NCI-H82 treated with DMSO at 0.1 percent for 48 hours (cell line): ENCODE measurements around the gene WBP1L.
"Not testable (repeated sequence)": the region's sequence is repeated elsewhere in the genome, so short reads cannot be mapped to it uniquely, and the experiment has no call there.

ENCODE experiments used
- DNase-seq: peaks from one replicate; lab custom pipeline; 2025; ENCODE audit not compliant: unreplicated experiment; lab: John Stamatoyannopoulos, UW

The WBP1L gene

DNA sequence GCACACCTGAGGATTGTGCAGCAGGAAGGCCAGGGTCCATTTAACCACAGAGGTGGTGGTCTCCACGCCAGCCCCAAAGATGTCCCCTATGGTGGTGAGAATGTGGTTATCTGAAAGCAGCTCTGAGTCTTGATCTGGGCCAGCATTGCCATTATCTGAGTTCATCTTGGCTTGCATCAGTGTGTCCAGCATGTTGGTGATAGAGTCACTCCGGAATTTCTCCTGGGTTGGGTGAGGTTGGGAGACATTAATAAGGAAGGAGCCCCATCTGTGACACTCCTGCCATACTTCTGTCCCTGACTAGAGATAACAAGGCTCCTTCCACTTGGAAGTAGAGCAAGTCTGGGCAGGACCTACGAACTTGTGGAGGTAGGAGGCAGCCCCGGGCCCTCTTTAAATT lies 89.2 kb downstream of the WBP1L start:
- no peak for DNase-seq

DNA sequence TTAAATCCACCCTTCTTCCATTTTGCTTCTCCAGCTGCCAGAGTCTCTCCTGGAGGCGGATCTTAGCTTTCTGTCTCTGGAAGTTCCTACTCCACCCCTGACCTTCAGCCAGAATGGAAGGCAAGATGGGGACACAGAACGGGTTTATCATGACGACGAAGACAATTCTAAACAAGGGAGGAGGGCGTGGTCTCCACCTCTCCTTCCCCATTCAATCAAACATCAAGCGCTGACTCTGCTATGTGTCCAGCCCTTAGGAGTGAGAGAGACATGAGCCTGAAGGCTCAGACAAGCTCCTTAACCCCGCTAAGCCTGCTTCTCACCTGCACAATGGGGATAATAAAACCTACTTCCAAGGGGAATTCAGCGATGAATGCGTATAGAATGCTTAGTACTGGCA lies 90.4 kb downstream of the WBP1L start:
- no peak for DNase-seq

DNA sequence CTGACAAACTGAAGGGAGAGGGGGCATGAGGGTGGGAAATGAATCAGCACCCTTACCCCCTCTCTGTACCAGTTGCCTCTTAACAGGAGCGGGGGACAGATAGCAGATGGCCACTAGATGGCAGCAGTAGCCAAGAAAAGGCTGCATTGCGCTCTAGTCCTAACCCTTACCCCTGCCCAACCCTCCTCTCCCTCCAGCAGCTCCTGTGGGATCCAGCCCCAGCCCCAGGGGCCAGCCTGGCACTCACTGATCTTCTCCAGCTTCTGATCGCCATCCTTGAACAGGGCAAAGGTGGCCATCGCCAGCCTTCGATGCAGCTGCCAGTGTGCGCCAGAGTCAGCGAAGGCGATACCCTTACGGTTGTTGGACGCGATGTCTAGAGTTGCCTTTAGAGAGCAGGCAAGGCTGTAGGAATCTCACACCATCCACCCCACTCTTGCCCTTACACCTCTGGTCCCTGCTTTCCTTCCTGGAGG lies 91.3 kb downstream of the WBP1L start:
- peak; percentile 42 for DNase-seq

DNA sequence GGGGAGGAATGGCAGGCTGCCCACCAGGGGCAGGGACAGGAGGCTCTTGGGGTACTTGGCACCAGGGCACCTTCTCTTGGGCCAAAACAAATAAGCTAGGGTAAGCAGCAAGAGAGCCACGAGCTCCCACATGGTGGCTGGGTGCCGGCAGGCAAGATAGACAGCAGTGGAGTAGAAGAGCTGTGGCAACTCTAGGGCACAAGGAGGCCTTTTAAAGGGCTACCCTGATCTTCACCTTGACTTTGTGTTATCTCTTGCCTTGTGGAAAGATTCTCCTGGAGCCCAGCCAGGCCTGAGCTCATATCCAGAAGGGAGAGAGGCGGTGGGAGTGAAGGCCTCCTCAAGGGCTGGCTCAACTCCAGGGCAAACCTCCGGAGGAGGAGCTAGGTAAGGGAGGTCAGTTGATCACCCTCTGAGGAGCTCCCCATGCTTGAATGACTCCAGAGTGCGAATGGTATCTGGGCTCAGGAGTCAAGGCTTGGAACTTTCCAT lies 93.5 kb downstream of the WBP1L start, which contains the start of gene CYP17A1:
TSS of gene CYP17A1 (minus strand) at position 184 of the 492 bp plus-strand sequence. CDS start at position 132, 52 bp downstream.
- DNase-seq, result no peak

DNA sequence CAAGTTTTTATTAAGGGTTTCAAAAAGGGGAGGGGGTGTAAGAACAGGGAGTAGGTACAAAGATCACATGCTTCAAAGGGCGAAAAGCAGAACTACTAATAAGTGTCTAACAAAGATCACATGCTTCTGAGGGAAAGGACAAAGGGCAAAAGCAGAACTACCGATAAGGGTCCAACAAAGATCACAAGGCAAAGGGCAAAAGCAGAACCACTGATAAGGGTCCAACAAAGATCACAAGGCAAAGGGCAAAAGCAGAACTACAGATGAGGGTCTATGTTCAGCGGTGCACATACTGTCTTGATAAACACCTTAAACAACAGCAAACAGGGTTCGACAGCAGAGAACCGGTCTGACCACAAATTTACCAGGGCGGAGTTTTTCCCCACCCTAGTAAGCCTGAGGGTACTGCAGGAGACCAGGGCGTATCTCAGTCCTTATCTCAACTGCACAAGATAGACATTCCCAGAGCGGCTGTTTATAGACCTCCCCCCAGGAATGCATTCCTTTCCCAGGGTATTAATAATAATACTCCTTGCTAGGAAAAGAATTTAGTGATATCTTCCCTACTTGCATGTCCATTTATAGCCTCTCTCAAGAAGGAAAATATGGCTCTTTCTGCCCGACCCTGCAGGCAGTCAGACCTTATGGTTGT lies 94.7 kb downstream of the WBP1L start:
- DNase-seq, result not testable (repeated sequence)

DNA sequence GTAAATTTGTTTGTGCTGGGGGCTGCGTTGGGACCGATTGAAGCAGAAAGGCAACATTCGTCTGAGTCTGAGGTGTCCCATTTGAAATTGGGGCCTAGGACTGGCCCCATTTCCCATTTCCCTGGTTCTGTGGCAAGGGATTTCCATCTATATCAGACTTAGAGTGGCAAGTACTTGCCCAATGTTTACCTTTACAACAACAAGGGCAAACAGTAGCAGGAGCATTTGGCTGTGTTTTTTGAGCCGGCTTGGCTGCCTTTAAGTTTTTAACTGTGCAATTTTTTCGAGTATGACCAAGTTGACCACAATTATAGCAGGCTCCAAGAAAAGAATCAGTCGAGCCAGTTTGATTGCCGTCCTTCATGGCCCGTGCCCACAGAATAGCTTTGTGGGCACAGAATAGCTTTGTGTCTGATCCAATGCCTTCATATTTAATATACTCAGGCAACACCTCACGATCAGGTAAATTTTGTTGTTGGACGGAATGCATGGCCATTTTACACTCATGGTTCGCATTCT lies 98.1 kb downstream of the WBP1L start:
- DNase-seq, result no peak

DNA sequence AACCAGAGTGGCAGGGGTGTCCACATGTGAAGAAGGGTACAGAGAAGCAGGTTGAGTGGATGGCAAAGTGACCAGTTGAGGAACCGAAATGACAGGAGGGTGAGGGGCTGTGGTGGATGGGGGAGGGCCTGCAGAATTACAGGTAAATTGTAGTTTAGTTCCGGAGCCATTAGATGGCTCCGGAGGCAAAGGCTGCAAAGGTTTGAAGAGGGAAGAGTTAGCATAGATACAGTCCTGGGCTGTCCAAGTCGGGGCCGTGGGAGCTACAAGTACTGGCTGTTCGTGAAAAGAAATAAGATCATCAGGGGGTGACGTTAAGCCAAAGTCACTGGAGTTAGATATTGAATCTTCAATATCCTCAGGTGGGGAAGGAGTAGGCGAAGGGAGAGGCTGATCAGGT lies 99.4 kb downstream of the WBP1L start:
- not testable (repeated sequence) for DNase-seq

DNA sequence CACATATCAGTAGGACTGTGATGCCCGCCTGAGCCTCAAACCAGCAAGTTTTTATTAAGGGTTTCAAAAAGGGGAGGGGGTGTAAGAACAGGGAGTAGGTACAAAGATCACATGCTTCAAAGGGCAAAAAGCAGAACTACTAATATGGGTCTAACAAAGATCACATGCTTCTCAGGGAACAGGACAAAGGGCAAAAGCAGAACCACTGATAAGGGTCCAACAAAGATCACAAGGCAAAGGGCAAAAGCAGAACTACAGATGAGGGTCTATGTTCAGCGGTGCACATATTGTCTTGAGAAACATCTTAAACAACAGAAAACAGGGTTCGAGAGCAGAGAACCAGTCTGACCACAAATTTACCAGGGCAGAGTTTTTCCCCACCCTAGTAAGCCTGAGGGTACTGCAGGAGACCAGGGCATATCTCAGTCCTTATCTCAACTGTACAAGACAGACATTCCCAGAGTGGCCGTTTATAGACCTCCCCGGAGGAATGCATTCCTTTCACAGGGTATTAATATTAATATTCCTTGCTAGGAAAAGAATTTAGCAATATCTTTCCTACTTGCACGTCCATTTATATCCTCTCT lies 100.5 kb downstream of the WBP1L start:
- not testable (repeated sequence) for DNase-seq

DNA sequence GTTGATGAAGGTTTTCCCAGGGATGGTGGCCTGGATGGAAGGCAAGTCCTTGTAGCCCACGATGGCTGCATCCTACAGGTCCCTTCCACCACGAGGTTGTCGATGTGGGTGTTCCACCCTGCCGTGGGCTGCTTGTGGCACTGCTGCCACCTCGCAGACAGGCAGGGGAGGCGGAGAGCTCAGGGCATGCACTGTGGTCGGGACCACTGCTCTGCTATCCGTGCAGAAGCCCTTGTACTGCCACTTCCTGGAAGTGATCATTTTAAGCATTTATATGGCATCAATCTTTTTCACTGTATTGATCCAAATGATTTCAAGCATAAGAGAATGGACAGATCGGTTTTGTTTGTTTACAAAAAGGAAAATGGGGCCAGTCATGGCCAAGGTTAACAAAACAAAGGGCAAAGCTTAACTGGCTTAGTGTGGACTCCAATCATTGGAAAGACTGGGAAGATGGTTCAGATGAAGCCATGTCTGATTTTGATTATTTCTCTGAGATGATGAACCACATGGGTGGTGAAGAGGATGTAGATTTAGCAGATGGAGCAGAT lies 101.7 kb downstream of the WBP1L start:
- no peak for DNase-seq

DNA sequence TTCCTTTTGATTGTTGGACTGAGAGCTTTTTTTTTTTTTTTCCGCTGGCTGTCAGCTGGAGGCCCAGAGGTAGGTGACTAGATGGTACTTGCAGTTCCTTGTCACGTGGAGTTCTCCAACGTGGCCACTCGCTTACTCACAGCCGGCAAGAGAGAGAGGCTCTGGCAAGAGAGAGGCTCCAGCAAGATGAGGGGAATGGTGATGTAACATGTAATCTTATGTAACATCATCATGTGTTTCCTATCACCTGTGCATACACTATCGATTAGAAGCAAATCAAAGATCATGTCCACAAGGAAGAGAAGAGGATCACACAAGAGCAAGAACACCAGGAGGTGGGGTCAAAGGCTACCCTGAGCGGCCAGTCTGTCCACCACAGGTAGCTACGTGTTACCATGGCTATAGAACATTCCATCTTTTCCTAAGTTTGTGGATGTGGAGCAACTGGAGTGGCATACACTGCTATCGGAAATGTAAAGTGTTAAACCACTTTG lies 106.3 kb downstream of the WBP1L start:
- no peak for DNase-seq

DNA sequence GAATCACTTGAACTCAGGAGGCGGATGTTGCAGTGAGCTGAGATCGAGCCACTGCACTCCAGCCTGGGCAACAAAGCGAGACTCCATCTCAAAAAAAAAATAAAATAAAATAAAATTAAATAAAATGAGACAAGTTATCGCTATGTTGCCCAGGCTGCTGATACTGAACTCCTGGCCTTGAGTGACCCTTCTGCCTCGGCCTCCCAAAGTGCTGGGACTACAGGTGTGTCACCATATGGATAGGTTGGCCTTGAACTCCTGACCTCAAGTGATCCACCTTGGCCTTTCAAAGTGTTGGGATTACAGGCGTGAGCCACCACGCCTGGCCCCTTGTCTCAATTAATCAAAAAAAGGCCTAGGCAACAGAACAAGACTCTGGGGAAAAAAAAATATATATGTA lies 109.5 kb downstream of the WBP1L start:
- DNase-seq, result not testable (repeated sequence)

DNA sequence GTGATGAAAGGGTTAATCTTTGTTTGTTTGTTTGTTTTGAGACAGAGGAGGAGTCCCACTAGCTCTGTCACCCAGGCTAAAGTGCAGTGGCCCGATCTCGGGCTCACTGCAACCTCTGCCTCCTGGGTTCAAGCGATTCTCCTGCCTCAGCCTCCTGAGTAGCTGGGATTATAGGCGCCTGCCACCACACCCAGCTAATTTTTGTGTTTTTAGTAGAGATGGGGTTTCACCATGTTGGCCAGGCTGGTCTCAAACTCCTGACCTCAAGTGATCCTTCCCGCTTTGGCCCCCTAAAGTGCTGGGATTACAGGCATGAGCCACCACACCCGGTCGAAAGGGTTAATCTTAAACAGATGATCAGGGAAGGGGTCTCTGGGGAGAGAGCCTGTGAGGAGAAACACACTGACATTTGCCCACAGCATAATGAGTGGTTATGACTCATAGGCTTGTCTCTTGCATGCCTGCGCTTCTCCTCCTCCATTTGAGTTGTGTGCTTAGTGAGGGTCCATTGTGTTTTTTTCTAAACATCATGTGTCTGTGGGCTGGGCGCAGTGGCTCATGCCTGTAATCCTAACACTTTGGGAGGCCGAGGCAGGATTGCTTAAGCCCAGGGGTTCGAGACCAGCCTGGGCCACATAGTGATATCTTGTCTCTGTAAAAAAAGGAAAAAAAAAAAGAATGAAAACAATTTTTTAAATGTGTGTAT lies 112.1 kb downstream of the WBP1L start:
- DNase-seq, result peak; percentile 3

DNA sequence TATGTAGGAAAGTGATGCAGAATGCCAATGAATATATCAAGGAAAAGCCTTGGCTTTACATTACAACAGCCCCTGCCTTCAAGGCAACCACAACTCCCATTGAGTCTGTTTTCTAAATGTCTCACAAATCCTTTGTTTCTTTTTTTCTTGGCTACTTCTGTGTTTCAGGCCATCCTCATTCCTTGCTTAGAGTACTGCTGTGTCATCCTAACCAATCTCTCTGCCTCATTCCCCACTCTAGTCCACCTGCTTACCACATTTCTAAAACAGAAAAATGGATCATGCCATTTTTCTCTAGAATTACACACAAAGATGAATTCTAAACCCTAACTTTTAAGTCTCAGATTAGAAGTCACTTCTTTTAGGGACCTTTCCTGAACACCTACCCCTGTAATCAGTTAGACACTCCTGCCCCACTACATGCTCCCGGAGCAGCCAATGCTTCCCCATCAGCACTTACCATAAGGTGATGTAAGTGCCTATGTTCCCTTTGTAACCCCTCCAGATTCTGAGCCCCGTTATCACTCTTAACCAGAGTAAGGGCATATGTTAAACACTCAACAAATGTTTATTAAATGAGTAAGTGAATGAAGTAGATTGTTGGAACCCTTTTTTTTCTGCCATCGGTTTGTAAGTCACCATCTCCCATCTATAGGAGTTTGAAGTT lies 113.1 kb downstream of the WBP1L start:
- DNase-seq, result no peak

DNA sequence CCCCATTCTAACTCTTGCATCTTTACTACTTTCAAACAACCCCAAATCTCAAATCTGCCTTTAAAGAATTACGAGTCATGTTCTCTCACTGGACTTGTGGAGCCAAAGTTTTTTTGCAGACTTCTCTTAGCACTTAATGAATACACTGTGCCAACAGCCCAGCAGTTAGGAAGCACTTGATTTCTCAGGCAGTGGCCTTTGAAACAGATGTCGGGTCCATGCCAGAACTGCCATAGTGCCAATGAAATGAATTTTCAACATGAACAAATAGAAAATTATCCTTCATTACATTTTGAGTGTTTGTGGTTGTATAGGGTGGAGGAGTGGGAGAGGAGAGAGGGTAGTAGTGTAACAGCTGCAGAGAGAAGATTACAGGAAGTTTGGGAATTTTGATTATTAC lies 116.2 kb downstream of the WBP1L start:
- no peak for DNase-seq

DNA sequence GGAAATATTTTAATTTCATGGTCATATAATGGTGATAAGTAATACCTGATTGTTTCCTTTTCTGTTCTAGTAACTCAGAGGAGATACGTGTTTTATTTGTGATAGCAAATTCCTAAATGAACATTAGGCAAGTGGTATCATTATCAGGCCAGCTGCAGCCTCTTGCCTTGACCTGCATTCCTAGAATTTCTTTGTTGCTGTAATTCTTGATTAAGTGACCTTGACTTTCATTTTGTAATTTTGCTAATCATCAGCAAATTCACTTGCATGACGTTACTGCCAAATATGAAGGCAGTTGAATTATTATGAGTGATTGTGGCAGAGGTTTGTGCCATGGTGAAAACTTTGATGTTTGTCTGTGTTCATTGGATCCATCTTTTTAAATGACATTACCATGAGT lies 119.9 kb downstream of the WBP1L start:
- DNase-seq, result no peak

DNA sequence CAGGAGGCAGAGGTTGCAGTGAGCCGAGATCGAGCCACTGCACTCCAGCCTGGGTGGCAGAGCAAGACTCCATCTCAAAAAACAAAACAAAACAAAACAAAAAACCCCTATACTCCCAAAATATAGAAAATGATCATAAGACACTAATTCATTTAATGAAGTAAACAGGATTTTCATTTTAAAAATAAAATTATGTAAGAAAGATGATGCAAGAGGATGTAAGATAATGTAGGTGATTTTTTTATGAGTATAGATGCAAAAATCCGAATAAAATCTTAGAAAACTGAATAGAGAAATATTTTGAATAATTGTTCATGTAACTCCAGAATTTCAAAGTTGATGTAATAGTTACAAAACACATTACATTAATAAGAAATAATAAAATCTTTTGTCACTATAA lies 121.9 kb downstream of the WBP1L start:
- no peak for DNase-seq
